Ishikawa (cell line): ENCODE measurements around the gene OCLN.

Source experiments
- CEBPB ChIP-seq: IDR thresholded peaks from 2 replicates; pipeline ENCODE4 v1.6.1; 2012
- CREB1 ChIP-seq: IDR thresholded peaks from 2 replicates; pipeline ENCODE4 v1.6.1; 2012; ENCODE audit warnings: low read depth
- EGR1 ChIP-seq: IDR thresholded peaks from 2 replicates; pipeline ENCODE4 v1.6.1; 2012
- EP300 ChIP-seq: IDR thresholded peaks from 2 replicates; pipeline ENCODE4 v1.6.1; 2012; ENCODE audit warnings: borderline replicate concordance
- FOXM1 ChIP-seq: IDR thresholded peaks from 2 replicates; pipeline ENCODE4 v1.6.1; 2012; ENCODE audit warnings: low read depth, borderline replicate concordance
- NFIC ChIP-seq: IDR thresholded peaks from 2 replicates; pipeline ENCODE4 v1.6.1; 2012
- RAD21 ChIP-seq: IDR thresholded peaks from 2 replicates; pipeline ENCODE4 v1.6.1; 2012; ENCODE audit warnings: low read depth
- TAF1 ChIP-seq: IDR thresholded peaks from 2 replicates; pipeline ENCODE4 v1.6.1; 2012; ENCODE audit warnings: low read depth, mild to moderate bottlenecking
- TCF12 ChIP-seq: IDR thresholded peaks from 2 replicates; pipeline ENCODE4 v1.6.1; 2012; ENCODE audit warnings: low read depth
- TEAD4 ChIP-seq: IDR thresholded peaks from 2 replicates; pipeline ENCODE4 v1.6.1; 2012
- YY1 ChIP-seq: IDR thresholded peaks from 2 replicates; pipeline ENCODE4 v1.6.1; 2012; ENCODE audit warnings: low read depth
- ZBTB7A ChIP-seq: IDR thresholded peaks from 2 replicates; pipeline ENCODE4 v1.6.1; 2012; ENCODE audit warnings: low read depth
- TF ChIP-seq, protein P1 (sequence below): IDR thresholded peaks from 2 replicates; pipeline ENCODE4 v1.6.1; 2012
- TF ChIP-seq, protein P2 (sequence below): IDR thresholded peaks from 2 replicates; pipeline ENCODE4 v1.6.1; 2012
- TF ChIP-seq, protein P3 (sequence below): IDR thresholded peaks from 2 replicates; pipeline ENCODE4 v1.6.1; 2012; ENCODE audit warnings: low read depth, mild to moderate bottlenecking

Gene OCLN

DNA sequence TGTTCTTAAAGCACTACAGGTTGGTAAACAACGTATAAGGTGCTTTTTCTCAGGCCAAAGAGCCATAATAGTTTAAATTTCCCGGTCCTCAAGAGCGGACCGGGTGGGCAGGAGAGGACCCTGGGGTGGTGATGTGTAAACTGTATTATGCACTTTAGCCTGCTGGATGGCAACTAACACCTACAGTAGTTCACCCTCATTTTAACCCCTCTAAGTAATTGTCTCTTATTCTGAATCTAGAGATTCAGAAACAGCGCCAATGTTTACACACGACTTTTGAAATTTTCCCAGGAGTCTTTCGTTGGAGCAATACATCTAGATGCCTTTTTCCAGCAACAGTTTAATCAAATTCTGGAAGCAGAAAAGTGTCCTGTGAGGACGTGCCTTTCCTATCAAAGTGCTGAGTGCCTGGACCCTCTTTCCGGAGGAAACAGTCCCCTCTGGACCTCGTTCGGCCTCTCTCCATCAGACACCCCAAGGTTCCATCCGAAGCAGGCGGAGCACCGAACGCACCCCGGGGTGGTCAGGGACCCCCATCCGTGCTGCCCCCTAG is 676 bp upstream of the OCLN start:
- no peak for TF ChIP-seq CEBPB
- TF ChIP-seq FOXM1: no peak
- TF ChIP-seq ZBTB7A: peak; percentile 72
- TF ChIP-seq, protein P1, sequence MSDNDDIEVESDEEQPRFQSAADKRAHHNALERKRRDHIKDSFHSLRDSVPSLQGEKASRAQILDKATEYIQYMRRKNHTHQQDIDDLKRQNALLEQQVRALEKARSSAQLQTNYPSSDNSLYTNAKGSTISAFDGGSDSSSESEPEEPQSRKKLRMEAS: no peak

DNA sequence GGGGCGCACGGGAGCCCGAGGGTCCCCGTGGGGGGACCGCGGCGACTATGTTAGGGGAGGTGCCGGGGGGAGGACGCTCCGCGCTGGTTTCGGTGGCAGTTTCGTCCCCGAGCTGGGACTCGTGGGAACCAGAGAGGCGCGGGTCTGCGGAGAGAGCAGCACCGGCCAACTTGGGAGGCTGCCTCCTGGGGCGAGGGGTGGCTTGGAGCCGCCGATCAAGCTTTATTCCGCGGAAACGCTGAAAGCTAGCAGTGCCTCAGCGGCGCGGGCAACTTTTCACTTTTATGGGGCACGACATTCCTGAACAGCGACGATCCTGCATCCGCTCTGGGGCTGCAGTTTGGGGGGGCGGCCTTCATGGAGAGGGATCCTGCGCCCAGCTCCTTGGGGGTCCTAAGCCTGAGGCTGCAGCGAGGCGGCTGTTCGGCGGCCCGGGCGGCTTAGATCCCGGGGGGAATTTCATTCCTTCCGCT is 369 bp downstream of the OCLN start:
- TF ChIP-seq NFIC (no peak), TCF12 (no peak), TEAD4 (peak; percentile 10; the same call in 1 of the 2 replicates), RAD21 (no peak), ZBTB7A (peak; percentile 22; the same call in 1 of the 2 replicates)
- TF ChIP-seq, protein P1: no peak
- TF ChIP-seq, protein P2, sequence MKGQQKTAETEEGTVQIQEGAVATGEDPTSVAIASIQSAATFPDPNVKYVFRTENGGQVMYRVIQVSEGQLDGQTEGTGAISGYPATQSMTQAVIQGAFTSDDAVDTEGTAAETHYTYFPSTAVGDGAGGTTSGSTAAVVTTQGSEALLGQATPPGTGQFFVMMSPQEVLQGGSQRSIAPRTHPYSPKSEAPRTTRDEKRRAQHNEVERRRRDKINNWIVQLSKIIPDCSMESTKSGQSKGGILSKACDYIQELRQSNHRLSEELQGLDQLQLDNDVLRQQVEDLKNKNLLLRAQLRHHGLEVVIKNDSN: no peak
- TF ChIP-seq, protein P3, sequence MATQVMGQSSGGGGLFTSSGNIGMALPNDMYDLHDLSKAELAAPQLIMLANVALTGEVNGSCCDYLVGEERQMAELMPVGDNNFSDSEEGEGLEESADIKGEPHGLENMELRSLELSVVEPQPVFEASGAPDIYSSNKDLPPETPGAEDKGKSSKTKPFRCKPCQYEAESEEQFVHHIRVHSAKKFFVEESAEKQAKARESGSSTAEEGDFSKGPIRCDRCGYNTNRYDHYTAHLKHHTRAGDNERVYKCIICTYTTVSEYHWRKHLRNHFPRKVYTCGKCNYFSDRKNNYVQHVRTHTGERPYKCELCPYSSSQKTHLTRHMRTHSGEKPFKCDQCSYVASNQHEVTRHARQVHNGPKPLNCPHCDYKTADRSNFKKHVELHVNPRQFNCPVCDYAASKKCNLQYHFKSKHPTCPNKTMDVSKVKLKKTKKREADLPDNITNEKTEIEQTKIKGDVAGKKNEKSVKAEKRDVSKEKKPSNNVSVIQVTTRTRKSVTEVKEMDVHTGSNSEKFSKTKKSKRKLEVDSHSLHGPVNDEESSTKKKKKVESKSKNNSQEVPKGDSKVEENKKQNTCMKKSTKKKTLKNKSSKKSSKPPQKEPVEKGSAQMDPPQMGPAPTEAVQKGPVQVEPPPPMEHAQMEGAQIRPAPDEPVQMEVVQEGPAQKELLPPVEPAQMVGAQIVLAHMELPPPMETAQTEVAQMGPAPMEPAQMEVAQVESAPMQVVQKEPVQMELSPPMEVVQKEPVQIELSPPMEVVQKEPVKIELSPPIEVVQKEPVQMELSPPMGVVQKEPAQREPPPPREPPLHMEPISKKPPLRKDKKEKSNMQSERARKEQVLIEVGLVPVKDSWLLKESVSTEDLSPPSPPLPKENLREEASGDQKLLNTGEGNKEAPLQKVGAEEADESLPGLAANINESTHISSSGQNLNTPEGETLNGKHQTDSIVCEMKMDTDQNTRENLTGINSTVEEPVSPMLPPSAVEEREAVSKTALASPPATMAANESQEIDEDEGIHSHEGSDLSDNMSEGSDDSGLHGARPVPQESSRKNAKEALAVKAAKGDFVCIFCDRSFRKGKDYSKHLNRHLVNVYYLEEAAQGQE: no peak

DNA sequence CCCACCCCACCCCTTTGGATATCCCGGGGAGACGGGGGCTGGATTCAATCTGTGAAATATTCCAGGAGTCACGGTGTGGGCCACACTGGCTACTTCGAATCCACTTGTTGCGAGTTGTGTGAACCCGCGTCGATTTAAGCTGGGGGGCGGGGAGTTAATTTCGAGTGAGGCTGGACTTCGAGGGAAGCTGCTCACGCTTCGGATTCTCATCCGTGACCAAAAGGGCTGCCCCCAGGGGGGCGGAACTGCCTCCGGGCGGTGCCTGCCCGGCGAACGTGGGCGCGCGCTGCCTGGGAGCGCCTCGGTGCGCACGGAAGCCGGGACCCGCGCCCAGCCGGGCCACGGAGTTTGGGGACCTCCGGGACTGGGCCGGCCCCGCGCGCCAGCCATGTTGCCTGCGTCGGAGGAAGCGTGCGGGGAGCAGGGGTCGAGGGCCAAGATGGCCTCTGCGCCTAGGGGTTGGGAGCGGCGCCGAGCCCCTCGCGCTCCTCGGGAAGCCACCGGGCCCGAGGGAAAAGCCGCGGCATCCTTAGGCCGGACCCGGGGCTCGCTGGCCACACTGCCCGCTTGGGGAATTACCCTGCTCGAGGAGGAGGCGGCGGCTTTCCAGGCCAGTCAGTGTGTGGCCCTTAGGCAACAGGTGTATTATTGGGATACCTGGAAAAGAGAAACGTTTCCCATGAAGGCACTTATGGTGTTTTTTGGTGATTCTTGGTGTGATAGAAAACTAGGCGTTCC is 975 bp downstream of the OCLN start:
- TF ChIP-seq EGR1 (peak; percentile 74), YY1 (peak; percentile 88), TEAD4 (0 out of 2 replicates have a peak, but pooled peaks have one; percentile 3), ZBTB7A (no peak), TCF12 (0 out of 2 replicates have a peak, but pooled peaks have one; percentile 18), CREB1 (no peak), RAD21 (0 out of 2 replicates have a peak, but pooled peaks have one; percentile 0)
- TF ChIP-seq, protein P1: peak; percentile 83

DNA sequence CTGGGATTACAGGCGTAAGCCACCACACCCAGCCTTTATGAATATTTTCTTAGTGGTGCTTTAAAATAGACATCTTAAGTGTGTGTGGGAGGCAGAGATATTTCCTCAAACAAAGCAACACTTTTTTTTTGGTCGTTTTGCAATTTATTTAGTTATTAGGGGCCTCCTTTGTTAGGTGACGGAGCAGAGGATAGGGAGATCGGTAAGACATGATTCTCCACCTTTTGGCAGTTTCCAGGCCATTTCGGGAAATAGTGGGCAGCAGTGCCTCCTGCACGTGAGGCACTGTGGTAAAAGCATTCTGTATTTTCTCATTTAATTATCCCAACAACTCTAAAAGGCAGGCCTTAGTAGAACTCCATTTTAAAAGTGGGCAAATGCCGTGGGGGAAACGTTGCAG is 1.9 kb downstream of the OCLN start:
- TF ChIP-seq, protein P2: no peak
- TF ChIP-seq, protein P3: no peak
- TF ChIP-seq NFIC (no peak), TCF12 (no peak), CEBPB (no peak), TEAD4 (no peak), FOXM1 (no peak), ZBTB7A (no peak), EP300 (no peak), EGR1 (no peak)
- TF ChIP-seq, protein P1: no peak

DNA sequence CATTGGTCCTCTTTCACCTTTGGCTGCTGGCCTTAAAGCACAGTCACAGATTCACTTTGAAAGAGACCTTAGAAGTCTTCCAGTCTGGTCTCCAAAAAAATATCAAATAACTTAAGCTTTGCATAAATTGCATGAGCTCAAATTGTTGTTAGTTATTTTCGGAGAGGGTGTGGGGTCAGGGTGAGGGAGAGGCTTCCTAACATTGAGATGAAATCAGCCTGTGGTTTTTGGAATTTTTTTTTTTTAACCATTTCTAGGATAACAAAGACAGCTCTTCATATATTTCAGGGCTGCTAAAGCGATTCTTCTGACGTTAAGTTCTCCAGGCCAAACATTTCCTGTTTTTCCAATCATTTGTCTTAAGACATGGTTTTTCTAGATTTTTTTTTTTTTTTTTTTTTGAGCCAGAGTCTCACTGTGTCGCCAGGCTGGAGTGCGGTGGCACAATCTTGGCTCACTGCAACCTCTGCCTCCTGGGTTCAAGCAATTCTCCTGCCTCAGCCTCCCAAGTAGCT is 4.5 kb downstream of the OCLN start:
- TF ChIP-seq TAF1: no peak
- TF ChIP-seq TCF12: no peak
- TF ChIP-seq NFIC: no peak
- TF ChIP-seq RAD21: no peak
- no peak for TF ChIP-seq TEAD4
- TF ChIP-seq CREB1: no peak
- TF ChIP-seq YY1: no peak

DNA sequence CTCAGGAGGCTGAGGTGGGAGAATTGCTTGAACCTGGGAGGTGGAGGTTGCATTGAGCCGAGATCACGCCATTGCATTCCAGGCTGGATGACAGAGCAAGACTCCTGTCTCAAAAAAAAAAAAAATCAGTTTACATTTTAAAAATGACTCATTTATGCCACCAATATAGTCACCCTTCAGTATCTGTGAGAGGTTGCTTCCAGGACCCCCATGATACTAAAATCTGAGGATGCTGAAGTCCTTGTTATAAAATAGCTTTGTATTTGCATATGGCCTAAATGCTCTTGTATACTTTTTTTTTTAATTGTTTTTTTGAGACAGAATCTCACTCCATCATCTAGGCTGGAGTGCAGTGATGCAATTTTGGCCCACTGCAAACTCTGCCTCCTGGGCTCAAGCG is 5.8 kb downstream of the OCLN start:
- TF ChIP-seq NFIC (no peak), RAD21 (no peak), TEAD4 (no peak), YY1 (no peak), CREB1 (no peak), FOXM1 (no peak), TAF1 (no peak), EP300 (no peak), CEBPB (no peak), TCF12 (no peak), ZBTB7A (no peak), EGR1 (no peak)
- TF ChIP-seq, protein P2: no peak
- TF ChIP-seq, protein P3: no peak
- TF ChIP-seq, protein P1: no peak
